Fibroblast of villous mesenchyme (primary cell): Measurements from ENCODE around the gene SRSF7. TPM values are rescaled to one million over a fixed set of nuclear protein-coding genes. Genes with fewer than 3 reads are reported as not detected.

Experiments used
- DNase-seq: peaks from one replicate; pipeline ENCODE4 v3.0.0-alpha.2; 2010; ENCODE audit warnings: low read depth
- H3K4me3 ChIP-seq: 2 replicates; pipeline ENCODE4 v1.5.1; 2011; ENCODE audit warnings: low read depth, mild to moderate bottlenecking, low read length
- CTCF ChIP-seq: IDR thresholded peaks from 2 replicates; pipeline ENCODE4 v1.5.1; 2012; ENCODE audit warnings: low read depth, mild to moderate bottlenecking, low read length; ENCODE audit not compliant: insufficient read depth
- total RNA-seq: library from RNA; depleted of rRNA; stranded (reverse); fragments of >200 nt; gene quantifications from 2 replicates; pipeline ENCODE4 v1.2.3, GENCODE V29; 2012

Gene SRSF7
- total RNA-seq, 1 donor: 142 TPM

GRCh38 chr2:38747819-38748218, 3.3 kb downstream of the SRSF7 start:
- no peak for TF ChIP-seq CTCF
- no peak overlapping the region for H3K4me3 ChIP-seq
- peak; percentile 28 for DNase-seq

- H3K4me3 ChIP-seq: no peak overlapping the region
- DNase-seq: no peak
- TF ChIP-seq CTCF: no peak
Measured at GRCh38 chr2:38747007-38747424, 4.1 kb downstream of the SRSF7 start.

- no peak for DNase-seq
- TF ChIP-seq CTCF: no peak
Measured at GRCh38 chr2:38745267-38745666, 5.9 kb downstream of the SRSF7 start.

GRCh38 chr2:38744399-38744780, 6.8 kb downstream of the SRSF7 start:
- no peak overlapping the region for H3K4me3 ChIP-seq
- no peak for TF ChIP-seq CTCF
- no peak for DNase-seq

More at GRCh38 chr2:38745267-38745666, 5.9 kb downstream of the SRSF7 start:
- H3K4me3 ChIP-seq: no peak overlapping the region

GRCh38 chr2:38743672-38744398, 7.3 kb downstream of the SRSF7 start:
- DNase-seq: no peak
- no peak overlapping the region for H3K4me3 ChIP-seq
- no peak for TF ChIP-seq CTCF

GRCh38 chr2:38742797-38743559, 8.2 kb downstream of the SRSF7 start:
- H3K4me3 ChIP-seq: no peak overlapping the region
- no peak for DNase-seq
- TF ChIP-seq CTCF: no peak
